Cardiac muscle cell (in vitro differentiated cells and primary cell): Measurements from ENCODE around the gene SFXN3. TPM values are rescaled to one million over a fixed set of nuclear protein-coding genes. Genes with fewer than 3 reads are reported as not detected.
A peak's percentile ranks its signal among the peaks of the same experiment; 100 is the strongest.
"Not testable (repeated sequence)": the region's sequence is repeated elsewhere in the genome, so short reads cannot be mapped to it uniquely, and the experiment has no call there.

Experiments
- DNase-seq, 2 donors: peaks; one replicate each; pipeline versions ENCODE4 v3.0.0 to v3.0.0-alpha.2; 2010 to 2017; ENCODE audit warnings: low read depth in 1 of 2, low spot score in 1 of 2
- H3K27ac ChIP-seq: fragments of 200-600 bp; sonication (generic); 2 replicates; pipeline ENCODE4 v1.5.1; 2016
- H3K27me3 ChIP-seq: fragments of 200-600 bp; sonication (generic); 2 replicates; pipeline ENCODE4 v1.6.0; 2016; ENCODE audit warnings: control low read depth
- H3K36me3 ChIP-seq: fragments of 200-600 bp; sonication (generic); 2 replicates; pipeline ENCODE4 v1.5.1; 2016; ENCODE audit warnings: control low read depth
- H3K4me1 ChIP-seq: fragments of 200-600 bp; sonication (generic); 2 replicates; pipeline ENCODE4 v1.8.1; 2017; ENCODE audit warnings: low read depth, mild to moderate bottlenecking, mixed run types
- H3K4me3 ChIP-seq: fragments of 200-600 bp; sonication (generic); 2 replicates; pipeline ENCODE4 v1.5.1; 2016; ENCODE audit warnings: mild to moderate bottlenecking
- H3K9me3 ChIP-seq: fragments of 200-600 bp; sonication (generic); 2 replicates; pipeline ENCODE4 v1.5.1; 2017; ENCODE audit warnings: low read depth, mild to moderate bottlenecking, control low read depth
- CTCF ChIP-seq: IDR thresholded peaks from 2 replicates; pipeline ENCODE4 v1.5.1; 2012; ENCODE audit warnings: low read depth, mild to moderate bottlenecking, low read length
- polyA plus RNA-seq: library from polyadenylated mRNA; unstranded; fragments of >200 nt; fragmentation: Nextera tagmentation; extraction: Ambion mirVana; gene quantifications from 2 replicates; pipeline ENCODE4 v1.2.1, GENCODE V29; 2016
- total RNA-seq: library from RNA; depleted of rRNA; stranded (reverse); fragments of >200 nt; gene quantifications from 2 replicates; pipeline ENCODE4 v1.2.3, GENCODE V29; 2016

SFXN3 gene
- total and polyA plus RNA-seq, 2 experiments from 2014 or later: 23.4 to 37.8 TPM

DNA sequence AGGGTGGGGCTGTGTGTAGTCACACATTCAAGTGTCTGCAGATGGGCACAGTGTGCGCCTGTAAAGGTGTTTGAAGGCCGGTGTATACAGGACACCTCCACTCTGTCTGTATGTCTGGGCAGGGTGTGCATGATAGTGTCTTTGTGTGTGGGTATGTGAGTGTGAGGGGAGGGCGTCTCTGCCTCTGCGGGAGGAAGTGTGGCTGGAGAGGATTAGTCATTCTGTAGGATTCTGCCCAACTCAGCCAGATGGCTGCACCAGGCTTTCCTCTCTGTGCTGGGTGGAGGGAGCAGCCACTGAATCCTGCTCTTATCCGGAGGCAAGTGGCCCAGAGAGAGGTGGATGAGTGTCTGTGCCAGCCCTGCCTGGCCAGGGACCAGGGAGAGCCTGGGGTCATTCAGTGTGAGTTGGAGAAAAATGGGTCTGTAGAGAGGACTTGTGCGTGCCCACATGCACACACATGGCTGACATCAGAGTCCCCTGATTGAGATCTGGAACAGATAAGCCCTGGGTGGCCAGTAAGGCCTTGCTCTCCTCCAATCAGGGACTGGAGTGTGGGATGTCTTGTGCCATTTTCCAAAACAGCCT, 1.7 kb downstream of the SFXN3 start:
- H3K36me3 ChIP-seq: no peaks in the 10 kb centered on the region
- TF ChIP-seq CTCF: no peak
- H3K4me1 ChIP-seq: peaks cover 17% of the 10 kb centered on the region
- H3K27me3 ChIP-seq: peaks cover 18% of the 10 kb centered on the region
- no peak overlapping the region for H3K27ac ChIP-seq
- DNase-seq: peak in 1 of 2 donors; percentile 91
- peak overlapping the region; percentile 43 for H3K4me3 ChIP-seq
- H3K9me3 ChIP-seq: no peaks in the 10 kb centered on the region

DNA sequence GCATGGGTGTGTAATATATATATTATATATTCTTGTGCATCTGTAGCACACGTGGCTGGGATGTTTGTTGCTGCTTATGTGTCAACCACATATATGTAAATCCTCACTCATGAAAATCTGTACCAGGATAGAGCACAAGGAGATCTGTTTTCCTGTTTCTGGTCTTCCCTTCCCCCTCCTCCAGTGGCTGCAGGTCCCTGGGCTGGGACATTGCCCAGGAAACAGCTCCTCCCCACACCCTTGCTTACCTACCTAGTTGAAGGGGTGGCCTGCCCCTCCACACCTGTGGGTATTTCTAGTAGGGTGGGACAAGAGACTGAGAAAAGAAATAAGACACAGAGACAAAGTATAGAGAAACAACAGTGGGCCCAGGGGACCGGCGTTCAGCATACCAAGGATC, 2.2 kb downstream of the SFXN3 start:
- DNase-seq: no peak
- Histone ChIP-seq H3K27me3 (peaks cover 18% of the 10 kb centered on the region), H3K4me3 (no peak overlapping the region), H3K4me1 (peaks cover 17% of the 10 kb centered on the region), H3K9me3 (no peaks in the 10 kb centered on the region), H3K27ac (no peak overlapping the region), H3K36me3 (no peaks in the 10 kb centered on the region)
- no peak for TF ChIP-seq CTCF

DNA sequence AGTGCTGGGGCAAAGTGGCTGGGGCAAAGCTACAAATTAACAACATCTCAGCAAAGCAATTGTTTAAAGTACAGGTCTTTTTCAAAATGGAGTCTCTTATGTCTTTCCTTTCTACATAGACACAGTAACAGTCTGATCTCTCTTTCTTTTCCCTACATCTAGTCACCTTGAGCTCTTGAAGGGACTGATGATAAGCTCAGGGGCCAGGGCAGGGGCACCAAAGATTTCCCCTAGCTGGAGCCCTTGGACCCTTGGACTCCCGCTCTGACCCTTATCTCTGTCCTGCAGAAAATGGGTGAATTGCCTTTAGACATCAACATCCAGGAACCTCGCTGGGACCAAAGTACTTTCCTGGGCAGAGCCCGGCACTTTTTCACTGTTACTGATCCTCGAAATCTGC, 3.4 kb downstream of the SFXN3 start:
- not testable (repeated sequence) for H3K27ac ChIP-seq, H3K9me3 ChIP-seq, H3K36me3 ChIP-seq, H3K4me3 ChIP-seq, H3K4me1 ChIP-seq, DNase-seq
- peaks cover 18% of the 10 kb centered on the region for H3K27me3 ChIP-seq

GRCh38 chr10:101035314-101035713, 4.3 kb downstream of the SFXN3 start:
- no peaks in the 10 kb centered on the region for H3K9me3 ChIP-seq
- H3K4me1 ChIP-seq: peaks cover 4% of the 10 kb centered on the region
- H3K4me3 ChIP-seq: no peak overlapping the region
- H3K27ac ChIP-seq: no peak overlapping the region
- no peaks in the 10 kb centered on the region for H3K36me3 ChIP-seq
- H3K27me3 ChIP-seq: peaks cover 18% of the 10 kb centered on the region
- no peak for TF ChIP-seq CTCF
- DNase-seq: no peak

GRCh38 chr10:101035916-101036702, 5.1 kb downstream of the SFXN3 start:
- DNase-seq: no peak
- Histone ChIP-seq H3K27ac (no peak overlapping the region), H3K36me3 (no peaks in the 10 kb centered on the region), H3K4me1 (peaks cover 4% of the 10 kb centered on the region), H3K4me3 (no peak overlapping the region), H3K27me3 (peaks cover 18% of the 10 kb centered on the region), H3K9me3 (no peaks in the 10 kb centered on the region)
- TF ChIP-seq CTCF: no peak

GRCh38 chr10:101036726-101037125, 5.7 kb downstream of the SFXN3 start:
- peaks cover 18% of the 10 kb centered on the region for H3K27me3 ChIP-seq
- TF ChIP-seq CTCF: no peak
- H3K4me1 ChIP-seq: peaks cover 4% of the 10 kb centered on the region
- no peak overlapping the region for H3K27ac ChIP-seq
- no peaks in the 10 kb centered on the region for H3K36me3 ChIP-seq
- H3K9me3 ChIP-seq: no peaks in the 10 kb centered on the region
- H3K4me3 ChIP-seq: no peak overlapping the region
- DNase-seq: no peak
